Ureter (tissue), 1 donor: Measurements from ENCODE around the gene GRIK4. TPM values are rescaled to one million over a fixed set of nuclear protein-coding genes. Genes with fewer than 3 reads are reported as not detected.

Source experiments
- DNase-seq: peaks from one replicate; pipeline ENCODE4 v3.0.0-alpha.2; 2020; ENCODE audit warnings: low spot score
- total RNA-seq: library from RNA; stranded (reverse); gene quantifications from one replicate; pipeline ENCODE4 v1.2.4, GENCODE V29; 2023
- donor health status: DM: yes; HTN: yes; CAD: no.

GRIK4 gene
- total RNA-seq, 1 donor from 2014 or later: 0.21 TPM

DNA sequence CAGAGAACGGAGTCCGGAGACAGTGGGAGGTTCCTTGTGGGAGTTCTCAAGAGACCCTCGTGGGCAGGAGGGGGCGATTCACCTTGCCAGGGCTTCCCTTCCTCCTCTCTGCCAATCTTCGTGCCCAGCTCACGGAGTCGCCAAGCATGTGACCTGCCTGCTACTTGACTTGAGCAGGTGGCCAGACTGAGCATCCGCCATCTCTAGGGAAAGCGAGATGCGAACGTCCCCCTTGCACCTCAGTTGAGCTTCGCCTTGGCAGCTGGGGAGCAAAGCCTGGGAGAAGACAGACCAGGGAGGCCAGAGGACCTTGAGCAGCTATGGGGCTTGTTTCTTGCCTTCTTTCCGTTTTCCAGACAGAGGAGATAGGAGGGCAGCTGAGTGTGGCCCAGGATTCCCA is 123.2 kb downstream of the GRIK4 start:
- DNase-seq: no peak

DNA sequence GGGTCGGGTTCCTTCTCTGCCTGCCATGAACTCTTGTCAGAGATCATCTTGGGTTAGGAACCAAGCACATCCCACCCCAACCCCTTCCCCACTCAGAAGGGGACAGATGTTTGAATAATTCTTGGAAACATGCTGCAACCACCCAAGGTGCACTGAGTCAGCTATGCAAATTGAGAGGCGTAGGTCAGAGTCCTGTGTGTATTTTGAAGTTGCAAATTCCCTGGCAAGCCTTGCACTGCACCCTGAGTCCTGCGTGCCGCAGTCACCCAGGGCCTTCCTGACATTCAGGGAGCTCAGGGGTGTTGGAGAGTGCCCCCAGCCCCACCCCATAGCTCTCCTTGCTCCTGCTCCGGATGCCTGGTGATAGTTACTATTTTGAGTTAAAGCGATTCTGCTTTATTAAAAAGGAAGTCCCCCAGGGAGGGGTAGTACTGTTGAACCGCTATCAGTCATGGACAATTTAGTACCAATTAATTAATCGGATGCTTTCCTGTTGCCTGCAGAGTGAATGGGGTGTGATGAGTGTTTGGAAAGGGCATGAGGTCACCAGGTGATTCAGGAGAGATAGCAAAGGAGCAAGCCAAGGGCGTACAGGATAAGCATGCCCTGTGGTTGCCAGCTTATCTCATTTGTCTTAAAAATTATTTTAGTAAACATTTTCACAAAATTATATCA is 123.7 kb downstream of the GRIK4 start:
- no peak for DNase-seq

DNA sequence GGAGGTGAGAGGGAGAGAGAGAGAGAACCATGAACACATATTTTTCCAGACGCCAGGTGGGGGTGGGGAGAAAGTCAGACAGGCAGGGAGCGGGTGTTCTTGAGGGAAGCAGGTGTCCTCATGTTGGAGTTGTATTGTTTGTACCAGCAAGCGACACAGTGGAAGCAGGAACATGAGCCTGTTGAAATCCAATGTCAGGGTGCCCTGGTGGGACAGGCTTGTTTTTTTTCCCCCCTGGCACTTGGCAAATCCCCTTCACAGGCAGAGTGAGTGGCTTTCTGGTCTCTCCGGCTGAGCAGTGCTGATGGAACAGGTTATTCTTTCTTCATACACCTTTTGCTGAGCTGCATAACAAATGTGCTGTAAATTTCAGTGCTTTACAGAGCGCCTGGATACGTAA is 125.6 kb downstream of the GRIK4 start:
- DNase-seq: no peak

DNA sequence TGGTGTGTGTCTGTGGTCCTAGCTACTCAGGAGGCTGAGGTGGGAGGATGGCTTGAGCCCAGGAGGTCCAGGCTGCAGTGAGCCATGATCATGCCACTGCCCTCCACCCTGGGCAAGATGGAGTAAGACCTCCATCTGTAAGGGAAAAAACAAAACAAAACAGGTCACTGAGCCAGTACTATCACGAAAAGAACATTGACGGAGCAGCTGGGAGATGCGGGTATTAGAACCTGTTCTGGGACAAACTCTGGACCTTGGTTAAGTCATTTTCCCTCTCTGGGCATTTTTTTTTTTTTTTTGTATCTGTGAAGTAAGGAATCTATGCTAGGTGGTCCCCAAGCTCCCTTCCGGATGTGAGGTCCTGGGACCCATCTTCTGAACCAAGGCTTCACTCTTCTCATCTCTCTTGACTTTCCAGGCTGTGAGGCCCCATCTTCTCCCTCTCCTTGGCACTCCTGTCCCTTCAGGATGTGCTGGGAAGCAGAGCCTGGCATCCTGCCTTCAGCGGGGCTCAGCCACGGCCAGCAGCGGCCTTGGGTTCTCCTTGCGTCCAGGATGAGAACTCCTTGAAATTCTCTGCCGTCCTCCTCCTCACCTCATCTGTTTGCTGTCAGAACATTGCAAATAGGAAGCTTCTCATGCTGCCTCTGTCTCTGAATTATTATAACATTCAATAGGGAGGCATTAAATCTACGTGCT is 130.8 kb downstream of the GRIK4 start:
- DNase-seq: no peak

DNA sequence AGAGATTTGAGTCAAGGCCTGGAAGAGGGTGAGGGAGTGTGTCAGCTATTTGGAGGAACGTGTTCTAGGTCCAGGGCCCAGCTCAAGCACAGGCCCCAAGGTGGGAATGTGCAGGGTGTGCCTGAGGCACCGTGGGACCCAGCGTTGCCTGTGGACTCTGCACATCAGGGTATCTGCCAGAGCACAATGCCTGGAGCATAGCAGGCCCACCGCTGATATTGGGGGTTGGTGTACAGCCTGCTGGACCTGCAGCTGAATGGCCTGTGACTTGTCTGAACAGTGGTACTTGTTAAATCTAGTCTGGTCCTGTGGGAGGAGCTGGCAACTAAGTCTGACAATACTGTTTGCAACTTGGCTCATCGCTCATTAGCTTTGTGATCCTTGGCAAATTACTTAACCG is 131.7 kb downstream of the GRIK4 start:
- no peak for DNase-seq

DNA sequence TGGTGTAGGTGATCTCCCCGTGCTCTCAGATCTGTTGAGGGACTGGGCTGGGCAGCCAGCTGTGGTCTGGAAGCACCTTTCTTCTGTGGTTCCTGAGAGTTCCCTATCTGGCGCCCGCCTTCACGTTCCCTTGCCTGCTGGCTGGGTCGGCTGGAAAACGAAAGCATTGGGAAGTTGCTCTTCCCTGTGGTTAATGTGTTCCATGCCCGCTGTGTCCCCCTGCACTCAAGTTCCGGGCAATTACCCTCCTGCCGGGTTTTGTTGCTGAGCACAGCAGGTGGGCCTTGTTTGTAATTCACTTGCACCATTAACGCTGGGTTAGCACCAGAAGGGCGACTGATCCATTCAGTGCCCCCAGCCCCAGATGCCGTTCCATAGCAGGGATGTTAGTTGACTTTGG is 134.1 kb downstream of the GRIK4 start:
- no peak for DNase-seq

DNA sequence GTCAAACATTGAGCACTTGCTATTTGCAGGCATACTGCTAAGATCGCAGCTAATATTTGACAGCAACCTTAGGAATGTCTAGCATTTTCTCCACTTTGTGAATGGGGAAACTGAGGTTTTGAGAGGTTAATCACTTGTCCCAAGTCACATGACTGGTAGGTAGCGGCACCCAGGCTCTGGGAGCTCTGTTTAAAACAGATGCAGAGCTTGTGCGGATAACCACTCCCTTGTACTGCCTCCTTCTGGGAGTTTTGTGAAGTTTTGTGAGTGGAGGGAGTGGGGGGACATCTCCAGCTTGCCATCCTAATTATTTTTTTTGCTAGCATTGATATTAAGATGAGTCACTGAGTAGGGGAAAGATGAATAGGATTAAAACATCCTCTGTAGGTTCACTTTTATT is 134.7 kb downstream of the GRIK4 start:
- DNase-seq: no peak

DNA sequence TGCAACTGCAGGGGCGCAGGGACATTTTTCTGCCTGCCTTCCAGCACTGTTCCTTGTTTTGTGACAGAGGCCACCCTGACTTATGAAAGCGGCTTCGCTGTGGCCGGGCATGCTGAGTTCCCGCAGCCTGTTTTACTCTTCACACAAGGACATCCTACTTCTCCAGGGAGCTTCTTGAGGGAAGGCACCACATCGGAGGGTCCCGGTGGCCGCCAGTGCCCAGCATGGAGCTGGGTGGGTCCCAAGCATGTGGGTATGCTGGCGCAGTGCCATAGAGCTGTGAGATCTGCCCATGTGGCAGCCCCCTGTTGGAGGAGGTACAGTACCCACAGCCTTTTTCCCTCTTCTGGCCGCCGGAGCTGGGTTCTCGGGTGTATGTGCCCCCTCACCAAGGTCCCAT is 136.1 kb downstream of the GRIK4 start:
- DNase-seq: no peak

DNA sequence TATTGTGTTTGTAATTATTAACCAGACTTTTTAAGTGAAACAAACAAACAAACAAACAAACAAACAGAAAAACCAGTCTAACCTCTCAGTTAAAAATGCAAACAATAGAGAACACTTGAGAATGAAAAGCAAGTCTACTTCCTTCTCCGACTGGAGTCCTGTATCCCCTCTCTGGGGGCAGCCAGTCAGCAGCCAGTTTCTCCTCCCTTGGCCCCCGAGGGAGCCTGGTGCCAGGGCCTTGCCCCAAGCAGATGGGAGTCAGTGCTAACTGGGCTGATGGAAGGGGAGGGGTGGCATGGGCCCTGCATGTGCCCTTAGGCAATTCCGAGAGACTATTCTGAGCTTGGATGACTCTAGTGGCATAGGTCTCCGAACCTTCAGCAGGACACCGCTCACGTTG is 137.2 kb downstream of the GRIK4 start:
- DNase-seq: no peak

DNA sequence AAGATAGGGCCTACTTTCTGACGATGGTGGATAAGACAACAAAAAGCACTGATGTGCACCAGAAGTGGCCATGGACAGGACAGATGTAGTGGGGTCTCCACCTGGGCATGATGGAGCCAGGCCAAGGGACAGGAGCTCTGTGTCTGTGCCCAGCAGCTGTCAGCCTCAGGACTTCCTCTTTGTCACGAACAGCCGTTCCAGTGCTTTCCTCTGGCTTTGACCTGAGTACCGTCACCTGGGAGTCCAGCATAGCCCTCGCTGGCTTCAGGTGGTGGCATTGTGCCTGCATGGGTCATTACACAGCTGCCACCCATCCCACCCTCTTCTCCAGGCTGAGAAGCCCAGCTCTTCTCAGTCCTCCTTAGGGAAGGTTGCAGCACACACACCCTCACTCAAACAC is 137.8 kb downstream of the GRIK4 start:
- DNase-seq: no peak

DNA sequence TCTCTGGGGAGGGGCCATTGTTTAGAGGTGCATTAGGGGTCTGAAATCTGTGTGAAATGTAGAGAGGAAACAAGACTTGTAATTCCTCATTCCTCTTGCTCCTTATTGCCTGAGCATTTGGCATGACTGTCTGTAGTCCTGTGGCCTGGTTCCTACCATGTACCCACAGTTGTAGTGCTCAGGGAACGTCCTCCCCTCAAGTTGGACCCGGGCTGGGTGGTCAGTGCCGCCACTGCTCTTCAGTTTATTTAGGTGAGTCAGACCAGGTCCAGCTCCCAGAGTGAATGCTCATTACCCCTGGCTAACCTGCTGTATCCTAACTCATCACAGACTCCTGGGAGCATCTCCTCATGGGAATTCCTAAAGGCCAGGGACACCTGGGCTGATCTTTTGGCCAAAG is 139.8 kb downstream of the GRIK4 start:
- no peak for DNase-seq

DNA sequence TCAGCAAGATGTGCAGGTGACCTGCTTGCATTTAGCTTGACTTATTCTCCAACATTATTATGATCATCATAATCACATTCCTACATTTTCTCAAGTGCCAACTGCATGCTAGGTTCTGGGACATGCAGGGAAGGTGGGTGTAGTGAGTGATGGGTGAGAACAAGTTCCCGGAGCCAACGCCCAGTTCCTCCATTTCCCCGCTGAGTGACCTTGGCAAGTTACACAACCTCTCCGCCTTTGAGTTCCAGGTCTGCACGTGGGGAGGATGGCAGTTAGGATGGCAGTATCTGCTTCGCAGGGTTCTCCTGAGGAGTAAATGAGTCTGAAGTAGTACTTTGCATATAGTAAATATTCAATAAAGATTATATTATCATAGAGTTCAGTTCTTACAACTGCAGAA is 140.3 kb downstream of the GRIK4 start:
- DNase-seq: no peak

DNA sequence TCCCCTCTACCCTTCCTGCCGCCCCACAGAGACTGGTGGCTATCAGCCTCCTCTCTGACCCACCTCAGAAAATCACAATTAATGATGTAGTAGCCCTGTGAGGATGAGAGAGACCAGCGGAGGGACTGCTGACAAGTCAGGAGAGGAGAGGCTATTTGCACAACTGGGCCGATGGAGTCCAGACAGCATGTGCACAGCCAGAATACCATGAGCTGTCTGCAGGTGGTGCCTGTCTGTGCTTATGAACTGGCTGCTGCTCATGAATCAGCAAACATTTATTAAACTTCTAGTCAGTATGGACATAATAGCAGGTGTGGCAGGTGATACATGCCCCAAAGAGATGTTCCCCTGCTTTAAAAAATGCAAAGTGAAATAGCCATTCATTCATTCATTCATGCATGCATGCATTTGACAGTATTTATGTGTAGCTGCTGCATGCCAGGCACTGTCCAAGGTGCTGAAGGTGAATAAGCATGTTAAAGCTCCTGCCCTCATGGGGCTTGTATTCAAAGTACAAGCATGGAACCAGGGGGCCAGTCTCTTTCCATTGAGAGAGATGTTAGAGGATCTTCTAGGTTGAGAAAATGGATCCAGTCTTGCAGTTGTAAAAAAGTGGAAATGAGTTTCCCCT is 141.3 kb downstream of the GRIK4 start:
- DNase-seq: no peak

DNA sequence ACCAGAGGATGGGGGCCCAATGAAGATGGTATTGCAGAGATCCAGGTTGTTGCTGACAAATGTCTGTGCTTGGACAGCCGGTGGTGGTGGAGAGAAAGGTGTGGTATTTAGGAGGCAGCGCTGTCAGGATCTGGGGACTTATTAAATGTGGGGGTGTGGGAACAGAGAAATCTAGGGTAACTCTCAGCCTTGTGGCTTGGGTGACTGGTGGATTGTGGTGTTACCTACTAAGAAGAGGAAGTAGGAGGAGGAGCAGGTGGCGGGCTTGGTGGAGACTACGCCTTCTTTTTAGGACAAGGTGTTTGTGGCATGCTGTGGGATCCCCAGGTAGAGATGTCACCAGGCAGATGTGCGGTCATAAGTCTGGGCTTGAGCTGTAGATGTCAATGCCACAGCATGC is 144.0 kb downstream of the GRIK4 start:
- DNase-seq: no peak

DNA sequence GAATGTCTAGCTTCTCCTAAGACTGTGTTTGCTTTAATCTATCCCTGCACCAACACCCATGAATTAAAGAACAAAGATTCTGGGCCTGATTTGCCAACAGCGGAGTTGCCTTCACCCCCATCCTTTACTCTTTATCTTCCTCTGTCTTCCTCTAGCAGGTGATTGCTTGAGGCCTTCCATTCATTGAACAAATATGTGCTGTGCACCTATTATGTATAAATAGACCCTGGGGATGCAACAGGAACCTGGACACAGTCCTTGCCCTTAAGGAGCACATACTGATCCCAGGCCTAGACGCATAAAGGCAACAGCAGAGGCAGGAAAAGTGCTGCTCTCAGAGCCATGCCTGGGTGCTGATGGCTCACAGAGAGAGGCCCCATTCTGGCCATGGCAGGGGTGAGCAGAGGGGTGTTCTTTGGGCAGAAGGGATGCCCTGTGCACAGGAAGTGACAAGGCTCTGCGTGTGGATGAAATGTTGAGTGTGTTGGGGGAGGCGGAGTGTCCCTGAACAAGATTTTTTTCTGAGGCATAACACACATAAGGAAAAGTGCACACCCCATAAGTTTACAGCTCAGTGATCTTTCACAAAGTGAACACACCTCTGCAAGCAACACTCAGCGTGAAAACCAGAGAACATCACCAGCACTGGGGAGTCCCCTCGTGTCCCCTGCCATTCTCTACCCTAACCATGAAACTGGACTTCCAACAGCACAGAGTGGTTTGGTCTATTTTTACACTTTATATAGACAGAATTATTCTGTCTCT is 145.9 kb downstream of the GRIK4 start:
- no peak for DNase-seq

DNA sequence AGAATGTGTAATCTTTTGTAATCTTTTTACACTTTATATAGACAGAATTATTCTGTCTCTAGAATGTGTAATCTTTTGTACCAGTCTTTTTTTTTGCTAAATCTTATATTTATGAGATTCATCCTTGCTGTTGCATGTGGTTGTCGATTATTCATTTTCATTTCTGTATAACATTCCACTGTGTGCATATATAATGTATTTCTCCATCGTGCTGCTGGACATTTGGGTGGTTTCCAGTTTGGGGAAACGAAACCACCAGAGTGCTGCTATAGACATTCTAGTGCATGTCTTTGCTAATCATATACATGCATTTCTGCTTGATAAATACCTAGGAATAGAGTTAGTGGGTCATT is 146.5 kb downstream of the GRIK4 start:
- no peak for DNase-seq

DNA sequence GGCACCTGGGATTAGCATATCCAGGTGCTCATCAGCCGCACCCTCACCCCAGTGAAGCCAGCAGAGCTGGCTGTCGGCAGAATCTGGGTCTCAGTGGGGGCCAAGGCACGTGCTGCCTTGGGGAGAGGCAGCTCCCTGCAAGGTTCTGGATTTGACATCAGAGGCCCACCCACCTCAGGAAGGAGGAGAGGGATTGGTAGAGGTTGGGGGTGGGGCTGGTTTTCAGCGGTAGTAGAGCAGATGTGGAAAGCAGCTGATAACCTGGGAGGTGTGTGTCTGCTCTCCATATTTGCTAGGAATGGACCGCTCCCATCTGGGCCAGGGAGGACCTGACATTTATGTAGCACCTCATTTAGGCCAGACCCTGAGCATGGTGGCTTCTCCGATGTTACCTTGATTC is 147.5 kb downstream of the GRIK4 start:
- no peak for DNase-seq

DNA sequence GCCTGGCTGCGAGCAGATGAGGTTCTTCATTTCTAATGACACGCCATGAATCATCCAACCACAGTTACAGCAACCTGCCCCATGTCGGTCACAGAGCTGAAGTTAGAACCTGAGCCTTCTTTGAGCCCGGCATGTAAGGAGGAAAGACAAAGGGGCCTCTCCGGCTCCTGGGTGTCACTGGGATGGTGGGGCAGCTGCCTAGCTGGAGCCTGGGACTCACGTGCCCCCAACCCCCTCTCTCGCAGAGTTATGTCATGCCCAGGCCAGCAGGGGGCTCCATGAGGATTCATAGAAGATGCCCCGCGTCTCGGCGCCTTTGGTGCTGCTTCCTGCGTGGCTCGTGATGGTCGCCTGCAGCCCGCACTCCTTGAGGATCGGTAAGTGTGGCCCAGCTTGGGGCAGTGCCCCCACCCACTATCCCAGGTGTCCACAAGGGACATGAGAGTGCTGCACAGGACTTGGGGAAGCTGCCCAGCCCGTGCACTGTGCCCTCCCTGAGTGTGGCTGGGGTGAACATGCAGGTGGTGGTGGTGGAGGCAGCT is 148.5 kb downstream of the GRIK4 start:
- no peak for DNase-seq

DNA sequence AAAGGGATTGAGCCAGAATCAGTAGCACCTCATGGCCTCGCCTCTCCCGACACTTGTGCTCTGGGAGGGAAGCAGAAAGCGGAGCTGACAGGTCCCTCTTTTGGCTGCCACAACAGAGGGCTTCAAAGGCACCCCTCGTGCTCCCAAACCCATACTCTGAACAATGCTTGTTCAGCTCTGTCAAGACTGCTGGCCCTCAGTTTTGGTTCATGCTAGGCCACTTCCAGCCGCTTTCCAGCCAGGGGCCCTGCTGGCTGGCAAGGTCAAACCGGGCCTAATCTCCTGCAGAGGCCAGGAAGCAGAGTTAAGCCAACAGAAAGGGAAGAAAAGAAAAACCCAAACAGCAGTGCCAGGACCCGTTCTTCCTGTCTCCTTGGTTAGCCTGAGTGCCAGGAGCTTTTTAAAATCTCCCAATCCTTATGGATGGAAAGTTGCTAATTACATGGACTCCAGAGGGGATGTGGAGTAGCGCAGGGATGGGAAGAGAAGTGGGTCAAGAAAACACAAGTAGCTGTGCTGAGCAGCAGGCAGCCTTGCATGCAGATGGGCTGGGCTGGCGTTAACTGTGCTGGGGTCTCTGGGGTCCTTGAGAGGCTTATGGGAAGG is 150.6 kb downstream of the GRIK4 start:
- no peak for DNase-seq

DNA sequence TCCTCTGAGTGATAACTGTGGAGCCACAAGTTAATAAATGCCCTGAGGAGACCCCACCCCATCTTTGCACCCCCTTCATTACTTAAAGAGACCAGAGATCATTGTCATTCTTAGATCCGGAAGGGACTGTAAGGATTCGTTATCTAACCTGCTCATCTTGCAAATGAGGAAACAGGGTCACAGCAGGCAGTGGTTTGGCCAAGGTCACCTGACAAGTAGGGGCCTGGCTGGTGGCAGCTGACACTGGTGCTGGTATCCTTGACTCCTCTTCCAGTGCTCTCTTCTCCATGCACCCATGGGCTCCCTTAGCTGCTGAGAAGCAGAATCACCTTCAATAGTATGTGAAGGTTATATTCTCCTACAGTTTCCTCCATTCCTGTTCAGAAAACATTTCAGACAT is 151.6 kb downstream of the GRIK4 start:
- no peak for DNase-seq

DNA sequence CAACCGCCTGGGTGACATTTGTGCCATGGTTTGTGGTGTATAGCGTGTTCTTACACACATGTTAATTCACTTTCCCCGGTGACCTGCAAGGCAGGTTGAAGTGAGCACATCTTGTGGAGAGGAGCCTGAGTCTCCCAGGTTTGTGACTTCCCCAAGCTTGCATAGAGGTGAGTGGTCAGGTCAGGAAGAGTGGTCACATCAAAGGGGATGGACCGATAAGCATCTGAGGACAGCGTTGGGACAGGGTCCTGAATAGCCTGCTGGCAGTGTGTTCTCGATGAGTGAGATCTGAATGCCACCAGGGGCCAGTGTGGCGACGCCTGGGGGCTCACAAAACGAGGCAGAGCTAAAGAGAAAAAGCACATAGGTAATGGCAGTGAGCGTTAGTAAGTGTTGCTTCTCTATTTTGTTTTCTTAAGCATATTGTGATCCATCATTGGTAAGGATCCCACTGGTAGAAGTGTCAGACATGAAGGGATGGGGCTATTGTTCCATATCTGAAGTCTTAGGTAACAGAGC is 154.6 kb downstream of the GRIK4 start:
- DNase-seq: no peak

DNA sequence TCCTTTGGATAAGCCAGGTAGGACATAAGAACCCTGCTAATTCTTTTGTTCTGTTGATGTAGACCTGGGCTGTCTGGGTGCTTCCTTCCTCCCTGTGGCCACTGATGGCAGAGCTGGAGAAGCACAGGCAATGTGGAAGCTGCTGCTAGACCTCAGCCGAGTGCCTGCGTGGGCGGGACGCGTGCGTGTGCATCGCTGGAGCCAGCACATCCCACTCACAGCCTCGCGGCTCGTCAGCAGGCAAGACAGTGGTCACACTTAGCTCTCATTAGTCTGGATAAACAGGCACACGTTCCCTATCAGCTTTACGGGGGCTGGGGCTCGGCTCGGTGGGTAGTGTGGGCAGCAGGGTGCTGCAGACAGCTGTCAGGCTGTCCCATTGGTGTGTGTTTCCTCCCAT is 155.7 kb downstream of the GRIK4 start:
- no peak for DNase-seq
